ENCODE data around the gene CYP3A7. TPM values are rescaled to one million over a fixed set of nuclear protein-coding genes. Genes with fewer than 3 reads are reported as not detected.

The CYP3A7 gene
- total RNA-seq, 1 experiment from 2014 or later: not detected

DNA sequence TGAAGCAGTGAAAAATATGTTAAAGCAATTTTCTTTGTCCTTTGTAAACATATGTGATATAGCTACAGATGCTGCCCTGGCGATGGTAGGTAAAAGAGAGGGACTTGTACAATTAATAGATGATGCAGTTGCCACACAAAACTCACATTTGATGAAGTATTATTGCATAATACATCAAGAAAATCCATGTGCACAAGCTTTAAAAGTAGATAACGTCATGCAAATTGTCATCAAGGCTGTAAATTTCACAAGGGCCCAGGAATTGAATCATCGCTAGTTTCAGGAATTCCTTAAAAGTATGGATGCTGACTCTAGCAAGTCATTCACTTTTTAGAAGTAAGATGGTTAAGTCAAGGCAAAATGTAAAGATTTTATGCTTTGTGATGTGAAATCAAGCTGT, 65.2 kb downstream of the CYP3A7 start:
- TF ChIP-seq, protein P1, sequence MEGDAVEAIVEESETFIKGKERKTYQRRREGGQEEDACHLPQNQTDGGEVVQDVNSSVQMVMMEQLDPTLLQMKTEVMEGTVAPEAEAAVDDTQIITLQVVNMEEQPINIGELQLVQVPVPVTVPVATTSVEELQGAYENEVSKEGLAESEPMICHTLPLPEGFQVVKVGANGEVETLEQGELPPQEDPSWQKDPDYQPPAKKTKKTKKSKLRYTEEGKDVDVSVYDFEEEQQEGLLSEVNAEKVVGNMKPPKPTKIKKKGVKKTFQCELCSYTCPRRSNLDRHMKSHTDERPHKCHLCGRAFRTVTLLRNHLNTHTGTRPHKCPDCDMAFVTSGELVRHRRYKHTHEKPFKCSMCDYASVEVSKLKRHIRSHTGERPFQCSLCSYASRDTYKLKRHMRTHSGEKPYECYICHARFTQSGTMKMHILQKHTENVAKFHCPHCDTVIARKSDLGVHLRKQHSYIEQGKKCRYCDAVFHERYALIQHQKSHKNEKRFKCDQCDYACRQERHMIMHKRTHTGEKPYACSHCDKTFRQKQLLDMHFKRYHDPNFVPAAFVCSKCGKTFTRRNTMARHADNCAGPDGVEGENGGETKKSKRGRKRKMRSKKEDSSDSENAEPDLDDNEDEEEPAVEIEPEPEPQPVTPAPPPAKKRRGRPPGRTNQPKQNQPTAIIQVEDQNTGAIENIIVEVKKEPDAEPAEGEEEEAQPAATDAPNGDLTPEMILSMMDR (IDR thresholded peaks at IDR 0.05; ENCODE audit: insufficient read depth in 1 of 2, low read depth in 1 of 2, low read length in 1 of 2, severe bottlenecking in 1 of 2, unreplicated experiment in 1 of 2): no peak
- H3K27me3 ChIP-seq (replicated peaks; ENCODE audit: control insufficient read depth, insufficient read depth, low read length): no peaks in the 10 kb centered on the region
- no peak overlapping the region for H3K27ac Mint-ChIP-seq (ENCODE audit: unreplicated experiment)
- H3K9me3 ChIP-seq: no peaks in the 10 kb centered on the region
- BruUV-seq (replicated peaks): no TSS peak
- H3K36me3 Mint-ChIP-seq (ENCODE audit: insufficient read depth, unreplicated experiment): no peaks in the 10 kb centered on the region
- H3K4me1 Mint-ChIP-seq (ENCODE audit: low read depth, unreplicated experiment): no peaks in the 10 kb centered on the region
- intact Hi-C loops (cut with micrococcal nuclease; ENCODE audit: unreplicated experiment): no loop called here
- H3K4me3 Mint-ChIP-seq (ENCODE audit: unreplicated experiment): no peak overlapping the region
- H3K9me3 Mint-ChIP-seq (ENCODE audit: unreplicated experiment): no peaks in the 10 kb centered on the region
- no peaks in the 10 kb centered on the region for H3K4me1 ChIP-seq
- CTCF ChIA-PET: no interaction called here
- no peaks in the 10 kb centered on the region for H3K27me3 Mint-ChIP-seq (ENCODE audit: insufficient read depth, unreplicated experiment)
- no peak overlapping the region for H3K4me3 ChIP-seq (ENCODE audit: low read depth, low read length)
- POLR2A ChIA-PET: no interaction called here
- H3K36me3 ChIP-seq (ENCODE audit: control insufficient read depth, insufficient read depth, low read length): 0 out of 2 replicates have a peak, but pooled peaks cover 1% of the 10 kb centered on the region
- no peak for DNase-seq

DNA sequence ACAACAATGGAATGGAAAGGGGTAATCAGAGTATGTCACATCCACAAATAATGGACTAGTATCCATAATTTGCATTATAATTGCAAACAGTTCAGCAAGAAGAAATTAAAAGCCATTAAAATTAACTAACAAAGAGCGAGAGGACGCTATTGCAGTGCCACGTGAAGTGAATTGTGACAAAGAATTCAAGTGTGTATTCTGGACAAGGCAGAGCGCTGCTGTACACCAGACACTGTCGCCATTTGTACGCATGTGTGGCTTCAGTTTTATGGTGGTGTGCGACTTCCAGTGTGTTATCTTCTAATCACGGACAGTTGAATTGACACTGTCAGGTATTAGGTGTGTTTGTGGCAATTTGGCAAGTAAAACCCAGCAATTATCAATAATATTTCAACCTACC, 66.5 kb downstream of the CYP3A7 start:
- DNase-seq: no peak
- Histone ChIP-seq H3K9me3 (no peaks in the 10 kb centered on the region), H3K4me3 (ENCODE audit: low read depth, low read length) (no peak overlapping the region), H3K27me3 (replicated peaks; ENCODE audit: control insufficient read depth, insufficient read depth, low read length) (no peaks in the 10 kb centered on the region), H3K36me3 (ENCODE audit: control insufficient read depth, insufficient read depth, low read length) (0 out of 2 replicates have a peak, but pooled peaks cover 1% of the 10 kb centered on the region), H3K4me1 (no peaks in the 10 kb centered on the region)
- intact Hi-C loops (cut with micrococcal nuclease; ENCODE audit: unreplicated experiment): no loop called here
- no TSS peak for BruUV-seq (replicated peaks)
- no peaks in the 10 kb centered on the region for H3K9me3 Mint-ChIP-seq (ENCODE audit: unreplicated experiment)
- H3K27me3 Mint-ChIP-seq (ENCODE audit: insufficient read depth, unreplicated experiment): no peaks in the 10 kb centered on the region
- no peaks in the 10 kb centered on the region for H3K36me3 Mint-ChIP-seq (ENCODE audit: insufficient read depth, unreplicated experiment)
- no peaks in the 10 kb centered on the region for H3K4me1 Mint-ChIP-seq (ENCODE audit: low read depth, unreplicated experiment)
- TF ChIP-seq, protein P1 (IDR thresholded peaks at IDR 0.05; ENCODE audit: insufficient read depth in 1 of 2, low read depth in 1 of 2, low read length in 1 of 2, severe bottlenecking in 1 of 2, unreplicated experiment in 1 of 2): no peak
- no peak overlapping the region for H3K4me3 Mint-ChIP-seq (ENCODE audit: unreplicated experiment)
- H3K27ac Mint-ChIP-seq (ENCODE audit: unreplicated experiment): no peak overlapping the region
- ChIA-PET POLR2A (no interaction called here), CTCF (no interaction called here)

DNA sequence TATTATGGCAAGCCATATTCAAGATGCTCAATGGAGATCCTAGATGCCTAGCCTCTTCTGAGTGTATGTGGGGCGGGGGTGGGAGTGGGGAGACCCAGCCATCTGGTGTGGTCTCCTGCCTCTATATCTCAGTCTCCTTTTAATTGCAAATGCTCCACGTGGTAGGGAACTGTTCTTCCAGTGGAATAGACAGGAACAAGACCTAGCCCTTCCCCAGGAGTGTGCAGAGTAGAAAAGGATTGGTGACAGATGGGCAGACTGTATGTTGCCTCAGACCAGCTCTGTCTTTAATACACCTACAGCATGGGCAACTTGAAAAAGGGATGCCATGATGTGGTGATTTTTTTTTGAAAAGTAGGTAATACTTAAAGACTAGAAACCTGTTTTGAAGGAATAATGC, 67.8 kb downstream of the CYP3A7 start:
- H3K9me3 Mint-ChIP-seq (ENCODE audit: unreplicated experiment): no peaks in the 10 kb centered on the region
- Histone ChIP-seq H3K27me3 (replicated peaks; ENCODE audit: control insufficient read depth, insufficient read depth, low read length) (no peaks in the 10 kb centered on the region), H3K9me3 (no peaks in the 10 kb centered on the region), H3K4me3 (ENCODE audit: low read depth, low read length) (no peak overlapping the region), H3K36me3 (ENCODE audit: control insufficient read depth, insufficient read depth, low read length) (0 out of 2 replicates have a peak, but pooled peaks cover 1% of the 10 kb centered on the region), H3K4me1 (no peaks in the 10 kb centered on the region)
- POLR2A ChIA-PET: no interaction called here
- no peak for DNase-seq
- H3K36me3 Mint-ChIP-seq (ENCODE audit: insufficient read depth, unreplicated experiment): no peaks in the 10 kb centered on the region
- no peaks in the 10 kb centered on the region for H3K27me3 Mint-ChIP-seq (ENCODE audit: insufficient read depth, unreplicated experiment)
- no peak overlapping the region for H3K27ac Mint-ChIP-seq (ENCODE audit: unreplicated experiment)
- no TSS peak for BruUV-seq (replicated peaks)
- no peaks in the 10 kb centered on the region for H3K4me1 Mint-ChIP-seq (ENCODE audit: low read depth, unreplicated experiment)
- CTCF ChIA-PET: no interaction called here
- no peak overlapping the region for H3K4me3 Mint-ChIP-seq (ENCODE audit: unreplicated experiment)
- intact Hi-C loops (cut with micrococcal nuclease; ENCODE audit: unreplicated experiment): no loop called here
- TF ChIP-seq, protein P1 (IDR thresholded peaks at IDR 0.05; ENCODE audit: insufficient read depth in 1 of 2, low read depth in 1 of 2, low read length in 1 of 2, severe bottlenecking in 1 of 2, unreplicated experiment in 1 of 2): no peak

All from Caco-2 (cell line).